ENCODE measurements around the gene PRPF40A. TPM values are rescaled to one million over a fixed set of nuclear protein-coding genes. Genes with fewer than 3 reads are reported as not detected.

PRPF40A gene
- total and polyA plus RNA-seq, 9 of the 15 experiments (the other 6 are each of a cell fraction or from before 2014, with no cell fraction given) = 168 to 304 (median 264) TPM

DNA sequence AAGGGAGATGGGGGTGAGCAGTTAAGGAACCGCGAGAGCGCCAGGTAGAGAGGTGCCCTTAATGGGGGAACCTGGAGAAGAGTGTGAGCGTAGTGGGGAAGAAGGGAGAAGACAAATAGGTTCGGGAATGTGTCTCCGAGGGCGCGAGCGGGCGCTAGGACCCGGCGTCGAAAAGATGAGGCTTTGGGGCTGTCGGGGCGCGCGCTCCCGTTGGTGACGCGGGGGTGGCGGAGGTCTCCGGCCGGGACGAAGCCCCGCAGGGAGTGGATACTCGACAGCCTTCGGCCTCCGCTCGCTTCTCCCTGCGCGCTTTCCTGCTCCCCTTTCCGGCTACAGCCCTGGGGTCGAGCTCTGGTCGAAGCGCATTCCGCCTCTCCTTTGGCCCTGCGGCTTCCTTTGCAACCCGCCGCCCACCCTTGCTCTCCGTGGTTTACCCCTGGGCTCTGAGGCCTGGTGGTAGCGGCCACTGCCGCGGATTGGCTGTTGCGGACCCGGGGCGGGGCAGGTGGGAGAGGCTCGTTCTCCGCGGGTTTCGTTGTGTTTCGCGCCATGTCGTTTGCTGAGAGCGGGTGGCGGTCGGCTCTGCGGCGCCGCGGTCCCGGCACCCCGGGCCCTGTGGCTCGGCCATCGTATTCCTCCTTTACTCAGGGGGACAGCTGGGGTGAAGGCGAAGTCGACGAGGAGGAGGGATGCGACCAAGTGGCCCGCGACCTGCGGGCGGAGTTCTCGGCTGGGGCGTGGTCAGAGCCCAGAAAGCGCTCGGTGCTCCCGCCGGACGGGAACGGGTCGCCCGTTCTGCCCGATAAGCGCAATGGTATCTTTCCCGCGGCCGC lies 1.0 kb upstream of the PRPF40A start, which contains the start of gene ARL6IP6 (continued):
- TF ChIP-seq, protein P1, sequence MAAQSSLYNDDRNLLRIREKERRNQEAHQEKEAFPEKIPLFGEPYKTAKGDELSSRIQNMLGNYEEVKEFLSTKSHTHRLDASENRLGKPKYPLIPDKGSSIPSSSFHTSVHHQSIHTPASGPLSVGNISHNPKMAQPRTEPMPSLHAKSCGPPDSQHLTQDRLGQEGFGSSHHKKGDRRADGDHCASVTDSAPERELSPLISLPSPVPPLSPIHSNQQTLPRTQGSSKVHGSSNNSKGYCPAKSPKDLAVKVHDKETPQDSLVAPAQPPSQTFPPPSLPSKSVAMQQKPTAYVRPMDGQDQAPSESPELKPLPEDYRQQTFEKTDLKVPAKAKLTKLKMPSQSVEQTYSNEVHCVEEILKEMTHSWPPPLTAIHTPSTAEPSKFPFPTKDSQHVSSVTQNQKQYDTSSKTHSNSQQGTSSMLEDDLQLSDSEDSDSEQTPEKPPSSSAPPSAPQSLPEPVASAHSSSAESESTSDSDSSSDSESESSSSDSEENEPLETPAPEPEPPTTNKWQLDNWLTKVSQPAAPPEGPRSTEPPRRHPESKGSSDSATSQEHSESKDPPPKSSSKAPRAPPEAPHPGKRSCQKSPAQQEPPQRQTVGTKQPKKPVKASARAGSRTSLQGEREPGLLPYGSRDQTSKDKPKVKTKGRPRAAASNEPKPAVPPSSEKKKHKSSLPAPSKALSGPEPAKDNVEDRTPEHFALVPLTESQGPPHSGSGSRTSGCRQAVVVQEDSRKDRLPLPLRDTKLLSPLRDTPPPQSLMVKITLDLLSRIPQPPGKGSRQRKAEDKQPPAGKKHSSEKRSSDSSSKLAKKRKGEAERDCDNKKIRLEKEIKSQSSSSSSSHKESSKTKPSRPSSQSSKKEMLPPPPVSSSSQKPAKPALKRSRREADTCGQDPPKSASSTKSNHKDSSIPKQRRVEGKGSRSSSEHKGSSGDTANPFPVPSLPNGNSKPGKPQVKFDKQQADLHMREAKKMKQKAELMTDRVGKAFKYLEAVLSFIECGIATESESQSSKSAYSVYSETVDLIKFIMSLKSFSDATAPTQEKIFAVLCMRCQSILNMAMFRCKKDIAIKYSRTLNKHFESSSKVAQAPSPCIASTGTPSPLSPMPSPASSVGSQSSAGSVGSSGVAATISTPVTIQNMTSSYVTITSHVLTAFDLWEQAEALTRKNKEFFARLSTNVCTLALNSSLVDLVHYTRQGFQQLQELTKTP (IDR thresholded peaks at IDR 0.05; ENCODE audit: low read depth in 1 of 2, partially characterized antibody in 2 of 2) = peak; percentile 59 to 88
- TF ChIP-seq ZNF584 (CRISPR knock-in tag; IDR thresholded peaks at IDR 0.05; ENCODE audit: low read depth) = no peak
- TF ChIP-seq PCBP2 (IDR thresholded peaks at IDR 0.05; ENCODE audit: low read depth, low read length, poor library complexity, severe bottlenecking) = no peak
- peak; percentile 52 for TF ChIP-seq C11orf30 (IDR thresholded peaks at IDR 0.05; ENCODE audit: low read depth)
- TF ChIP-seq JUN (IDR thresholded peaks at IDR 0.05; ENCODE audit: borderline replicate concordance, low read depth, low read length) = peak; percentile 7; the same call in 1 of the 2 replicates
- TF ChIP-seq JUN (CRISPR knock-in tag; IDR thresholded peaks at IDR 0.05; ENCODE audit: borderline replicate concordance) = no peak
- TF ChIP-seq KAT8 (IDR thresholded peaks at IDR 0.05; ENCODE audit: low read depth) = no peak
- no peak for TF ChIP-seq ZNF436 (CRISPR knock-in tag; IDR thresholded peaks at IDR 0.05)
- TF ChIP-seq, protein P2, sequence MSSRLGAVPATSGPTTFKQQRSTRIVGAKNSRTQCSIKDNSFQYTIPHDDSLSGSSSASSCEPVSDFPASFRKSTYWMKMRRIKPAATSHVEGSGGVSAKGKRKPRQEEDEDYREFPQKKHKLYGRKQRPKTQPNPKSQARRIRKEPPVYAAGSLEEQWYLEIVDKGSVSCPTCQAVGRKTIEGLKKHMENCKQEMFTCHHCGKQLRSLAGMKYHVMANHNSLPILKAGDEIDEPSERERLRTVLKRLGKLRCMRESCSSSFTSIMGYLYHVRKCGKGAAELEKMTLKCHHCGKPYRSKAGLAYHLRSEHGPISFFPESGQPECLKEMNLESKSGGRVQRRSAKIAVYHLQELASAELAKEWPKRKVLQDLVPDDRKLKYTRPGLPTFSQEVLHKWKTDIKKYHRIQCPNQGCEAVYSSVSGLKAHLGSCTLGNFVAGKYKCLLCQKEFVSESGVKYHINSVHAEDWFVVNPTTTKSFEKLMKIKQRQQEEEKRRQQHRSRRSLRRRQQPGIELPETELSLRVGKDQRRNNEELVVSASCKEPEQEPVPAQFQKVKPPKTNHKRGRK (tag; IDR thresholded peaks at IDR 0.05) = no peak
- peak; percentile 87; the same call in 1 of the 2 replicates for TF ChIP-seq ZNF830 (CRISPR knock-in tag; IDR thresholded peaks at IDR 0.05)
- peak; percentile 87 for TF ChIP-seq BRD9 (IDR thresholded peaks at IDR 0.05; ENCODE audit: low read depth, partially characterized antibody)
- TF ChIP-seq, protein P3, sequence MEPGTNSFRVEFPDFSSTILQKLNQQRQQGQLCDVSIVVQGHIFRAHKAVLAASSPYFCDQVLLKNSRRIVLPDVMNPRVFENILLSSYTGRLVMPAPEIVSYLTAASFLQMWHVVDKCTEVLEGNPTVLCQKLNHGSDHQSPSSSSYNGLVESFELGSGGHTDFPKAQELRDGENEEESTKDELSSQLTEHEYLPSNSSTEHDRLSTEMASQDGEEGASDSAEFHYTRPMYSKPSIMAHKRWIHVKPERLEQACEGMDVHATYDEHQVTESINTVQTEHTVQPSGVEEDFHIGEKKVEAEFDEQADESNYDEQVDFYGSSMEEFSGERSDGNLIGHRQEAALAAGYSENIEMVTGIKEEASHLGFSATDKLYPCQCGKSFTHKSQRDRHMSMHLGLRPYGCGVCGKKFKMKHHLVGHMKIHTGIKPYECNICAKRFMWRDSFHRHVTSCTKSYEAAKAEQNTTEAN (CRISPR knock-in tag; IDR thresholded peaks at IDR 0.05) = no peak
- no peak for TF ChIP-seq ZBTB8A (IDR thresholded peaks at IDR 0.05; ENCODE audit: partially characterized antibody)
- TF ChIP-seq ETV1 (tag; conservative IDR thresholded peaks at IDR 0.05; ENCODE audit: low read depth) = no peak
- TF ChIP-seq, protein P4, sequence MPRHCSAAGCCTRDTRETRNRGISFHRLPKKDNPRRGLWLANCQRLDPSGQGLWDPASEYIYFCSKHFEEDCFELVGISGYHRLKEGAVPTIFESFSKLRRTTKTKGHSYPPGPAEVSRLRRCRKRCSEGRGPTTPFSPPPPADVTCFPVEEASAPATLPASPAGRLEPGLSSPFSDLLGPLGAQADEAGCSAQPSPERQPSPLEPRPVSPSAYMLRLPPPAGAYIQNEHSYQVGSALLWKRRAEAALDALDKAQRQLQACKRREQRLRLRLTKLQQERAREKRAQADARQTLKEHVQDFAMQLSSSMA (CRISPR knock-in tag; IDR thresholded peaks at IDR 0.05) = 0 out of 2 replicates have a peak, but pooled peaks have one; percentile 24
- peak; percentile 87 for TF ChIP-seq ZBTB17 (CRISPR knock-in tag; IDR thresholded peaks at IDR 0.05)
- TF ChIP-seq SOX6 (IDR thresholded peaks at IDR 0.05) = no peak; the same call in 1 of the 2 replicates
- TF ChIP-seq RBM25 (IDR thresholded peaks at IDR 0.05; ENCODE audit: low read depth, low read length, severe bottlenecking) = peak; percentile 43
- TF ChIP-seq ZBTB1 (CRISPR knock-in tag; IDR thresholded peaks at IDR 0.05; ENCODE audit: borderline replicate concordance, low read depth) = peak; percentile 99
